ENCODE measurements around the gene LAMA2.

Gene LAMA2

GRCh38 chr6:129385117-129385516, 502.2 kb downstream of the LAMA2 start:
- no peak for DNase-seq

- DNase-seq: no peak
Measured at GRCh38 chr6:129390900-129391299, 508.0 kb downstream of the LAMA2 start.

GRCh38 chr6:129393654-129394053, 510.7 kb downstream of the LAMA2 start:
- DNase-seq: no peak

GRCh38 chr6:129398764-129399163, 515.8 kb downstream of the LAMA2 start:
- DNase-seq: no peak

GRCh38 chr6:129402244-129402643, 519.3 kb downstream of the LAMA2 start:
- no peak for DNase-seq

- DNase-seq: no peak
Measured at GRCh38 chr6:129411092-129411491, 528.2 kb downstream of the LAMA2 start.

GRCh38 chr6:129416337-129416990, 533.5 kb downstream of the LAMA2 start:
- DNase-seq: no peak

- no peak for DNase-seq
Measured at GRCh38 chr6:129417416-129418086, 534.6 kb downstream of the LAMA2 start.

GRCh38 chr6:129419324-129419723, 536.4 kb downstream of the LAMA2 start:
- DNase-seq: no peak

- no peak for DNase-seq
Measured at GRCh38 chr6:129426343-129426742, 543.4 kb downstream of the LAMA2 start.

- no peak for DNase-seq
Measured at GRCh38 chr6:129429956-129430355, 547.0 kb downstream of the LAMA2 start.

- no peak for DNase-seq
Measured at GRCh38 chr6:129432738-129433137, 549.8 kb downstream of the LAMA2 start.

- DNase-seq: no peak
Measured at GRCh38 chr6:129434091-129434490, 551.2 kb downstream of the LAMA2 start.

GRCh38 chr6:129440691-129441090, 557.8 kb downstream of the LAMA2 start:
- no peak for DNase-seq

GRCh38 chr6:129444683-129445082, 561.7 kb downstream of the LAMA2 start:
- DNase-seq: no peak

- DNase-seq: no peak
Measured at GRCh38 chr6:129446272-129447197, 563.6 kb downstream of the LAMA2 start.

GRCh38 chr6:129447198-129447565, 564.2 kb downstream of the LAMA2 start:
- no peak for DNase-seq

GRCh38 chr6:129448965-129449364, 566.0 kb downstream of the LAMA2 start:
- no peak for DNase-seq

GRCh38 chr6:129451187-129451586, 568.2 kb downstream of the LAMA2 start:
- no peak for DNase-seq

- DNase-seq: no peak
Measured at GRCh38 chr6:129453073-129453472, 570.1 kb downstream of the LAMA2 start.

- no peak for DNase-seq
Measured at GRCh38 chr6:129454488-129454887, 571.5 kb downstream of the LAMA2 start.

- no peak for DNase-seq
Measured at GRCh38 chr6:129455126-129455769, 572.3 kb downstream of the LAMA2 start.

GRCh38 chr6:129460221-129460620, 577.3 kb downstream of the LAMA2 start:
- DNase-seq: no peak
